ENCODE data around the gene WFDC8.

WFDC8 gene

DNA sequence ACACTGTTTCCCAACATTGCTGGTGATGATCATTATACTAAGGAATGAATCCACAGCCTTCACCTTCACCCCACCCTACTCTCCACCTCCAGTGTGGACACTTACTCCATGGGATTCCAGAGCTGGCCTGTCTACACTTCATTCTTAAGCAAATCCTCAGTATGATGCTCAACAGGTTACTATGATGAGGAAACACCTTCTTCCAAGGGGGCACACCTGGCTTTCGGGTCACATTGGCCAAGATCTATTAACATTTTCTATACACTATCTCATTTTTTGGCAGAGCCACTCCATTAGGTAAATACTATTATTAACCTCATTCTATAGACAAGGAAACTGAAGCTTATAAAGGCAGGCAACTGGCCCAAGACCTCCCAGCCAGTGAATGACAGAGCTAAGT is 23.9 kb downstream of the WFDC8 start:
- ChIA-PET CTCF (no interaction called here), POLR2A (no interaction called here)
- Histone ChIP-seq H3K27ac (ENCODE audit: insufficient read depth in 1 of 2, low read depth in 1 of 2, low read length in 2 of 2, poor library complexity in 1 of 2, severe bottlenecking in 2 of 2) (no peak overlapping the region), H3K27me3 (replicated peaks in 2 of 5; ENCODE audit: control insufficient read depth in 4 of 5, insufficient read depth in 5 of 5, low read length in 4 of 5) (peaks cover 0 to 6% (median 3%) of the 10 kb centered on the region in 5 experiments), H3K9me3 (ENCODE audit: control extremely low read depth in 1 of 5, control insufficient read depth in 4 of 5, insufficient read depth in 2 of 5, low read depth in 1 of 5, low read length in 4 of 5) (peaks cover 0 to 3% (median 0%) of the 10 kb centered on the region in 5 experiments), H3K36me3 (ENCODE audit: control insufficient read depth in 4 of 4, insufficient read depth in 4 of 4, low read length in 3 of 4) (no peaks in the 10 kb centered on the region), H3K4me1 (ENCODE audit: control extremely low read depth in 1 of 4, control insufficient read depth in 4 of 4, insufficient read depth in 4 of 4, low read length in 3 of 4) (no peaks in the 10 kb centered on the region), H3K4me3 (ENCODE audit: control insufficient read depth in 1 of 7, extremely low read depth in 1 of 7, insufficient read depth in 4 of 7, low read depth in 2 of 7, low read length in 6 of 7) (no peak overlapping the region)
- WGBS (ENCODE audit: insufficient coverage), result no CpG with 5 or more reads among the region's 1 CpG
- DNase-seq, result no peak

DNA sequence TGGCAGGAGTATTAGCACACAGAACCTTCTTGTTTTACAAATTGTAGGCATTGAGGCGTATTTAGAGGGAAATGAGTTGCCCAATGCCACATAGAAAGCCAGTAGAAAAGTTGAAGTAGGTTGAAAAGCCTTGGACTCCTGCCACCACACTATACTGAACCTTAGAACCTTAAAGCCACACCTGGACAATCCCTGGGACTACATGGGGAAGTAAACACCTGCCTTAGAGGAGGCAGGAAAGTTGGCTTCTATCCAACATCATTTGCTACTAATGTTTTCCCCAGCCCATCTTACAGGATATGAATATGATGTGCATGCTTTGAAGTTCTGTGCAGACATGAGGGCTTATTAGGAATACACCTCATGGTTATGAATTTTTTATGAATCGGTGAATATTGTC is 26.6 kb downstream of the WFDC8 start:
- POLR2A ChIA-PET, result no interaction called here
- CTCF ChIA-PET, result no interaction called here
- WGBS (ENCODE audit: insufficient coverage), result 100% methylated on average over 2 of the region's 2 CpGs
- Histone ChIP-seq H3K4me1 (ENCODE audit: control extremely low read depth in 1 of 4, control insufficient read depth in 4 of 4, insufficient read depth in 4 of 4, low read length in 3 of 4) (no peaks in the 10 kb centered on the region), H3K9me3 (ENCODE audit: control extremely low read depth in 1 of 5, control insufficient read depth in 4 of 5, insufficient read depth in 2 of 5, low read depth in 1 of 5, low read length in 4 of 5) (peaks cover 0 to 3% (median 0%) of the 10 kb centered on the region in 5 experiments), H3K27me3 (replicated peaks in 2 of 5; ENCODE audit: control insufficient read depth in 4 of 5, insufficient read depth in 5 of 5, low read length in 4 of 5) (peaks cover 0 to 8% (median 3%) of the 10 kb centered on the region in 5 experiments), H3K27ac (ENCODE audit: insufficient read depth in 1 of 2, low read depth in 1 of 2, low read length in 2 of 2, poor library complexity in 1 of 2, severe bottlenecking in 2 of 2) (no peak overlapping the region), H3K36me3 (ENCODE audit: control insufficient read depth in 4 of 4, insufficient read depth in 4 of 4, low read length in 3 of 4) (no peaks in the 10 kb centered on the region), H3K4me3 (ENCODE audit: control insufficient read depth in 1 of 7, extremely low read depth in 1 of 7, insufficient read depth in 4 of 7, low read depth in 2 of 7, low read length in 6 of 7) (no peak overlapping the region)
- DNase-seq, result no peak

- Histone ChIP-seq H3K36me3 (ENCODE audit: control insufficient read depth in 4 of 4, insufficient read depth in 4 of 4, low read length in 3 of 4) (no peaks in the 10 kb centered on the region), H3K27ac (ENCODE audit: insufficient read depth in 1 of 2, low read depth in 1 of 2, low read length in 2 of 2, poor library complexity in 1 of 2, severe bottlenecking in 2 of 2) (no peak overlapping the region), H3K4me1 (ENCODE audit: control extremely low read depth in 1 of 4, control insufficient read depth in 4 of 4, insufficient read depth in 4 of 4, low read length in 3 of 4) (no peaks in the 10 kb centered on the region), H3K4me3 (ENCODE audit: control insufficient read depth in 1 of 7, extremely low read depth in 1 of 7, insufficient read depth in 4 of 7, low read depth in 2 of 7, low read length in 6 of 7) (no peak overlapping the region), H3K27me3 (replicated peaks in 2 of 5; ENCODE audit: control insufficient read depth in 4 of 5, insufficient read depth in 5 of 5, low read length in 4 of 5) (peaks cover 0 to 14% (median 4%) of the 10 kb centered on the region in 5 experiments), H3K9me3 (ENCODE audit: control extremely low read depth in 1 of 5, control insufficient read depth in 4 of 5, insufficient read depth in 2 of 5, low read depth in 1 of 5, low read length in 4 of 5) (peaks cover 0 to 3% (median 0%) of the 10 kb centered on the region in 5 experiments)
- no peak for DNase-seq
- CTCF ChIA-PET, result no interaction called here
- POLR2A ChIA-PET, result no interaction called here
These were observed 28.3 kb downstream of the WFDC8 start for GRCh38 chr20:45550765-45551164.

DNA sequence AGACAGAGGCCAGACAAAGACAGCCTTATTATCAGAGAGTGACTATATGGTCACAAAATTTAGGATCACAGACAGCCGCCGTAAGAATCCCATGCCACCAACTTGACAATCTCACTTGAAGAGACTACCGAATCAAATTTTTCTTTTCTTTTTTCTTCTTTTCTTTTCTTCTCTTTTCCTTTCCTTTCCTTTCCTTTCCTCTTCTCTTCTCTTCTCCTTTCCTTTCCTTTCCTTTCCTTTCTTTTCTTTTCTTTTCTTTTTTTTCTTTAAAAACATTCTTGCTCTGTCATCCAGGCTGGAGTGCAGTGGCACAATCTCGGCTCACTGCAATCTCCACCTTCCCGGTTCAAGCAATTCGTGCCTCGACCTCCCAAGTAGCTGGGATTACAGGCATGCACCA is 30.7 kb downstream of the WFDC8 start:
- H3K4me3 ChIP-seq (ENCODE audit: control insufficient read depth in 1 of 7, extremely low read depth in 1 of 7, insufficient read depth in 4 of 7, low read depth in 2 of 7, low read length in 6 of 7), result no peak overlapping the region
- no peak for DNase-seq
- H3K36me3 ChIP-seq (ENCODE audit: control insufficient read depth in 4 of 4, insufficient read depth in 4 of 4, low read length in 3 of 4), result no peaks in the 10 kb centered on the region
- no peaks in the 10 kb centered on the region for H3K4me1 ChIP-seq (ENCODE audit: control extremely low read depth in 1 of 4, control insufficient read depth in 4 of 4, insufficient read depth in 4 of 4, low read length in 3 of 4)
- peaks cover 0 to 14% (median 3%) of the 10 kb centered on the region in 5 experiments for H3K27me3 ChIP-seq (replicated peaks in 2 of 5; ENCODE audit: control insufficient read depth in 4 of 5, insufficient read depth in 5 of 5, low read length in 4 of 5)
- no peak overlapping the region for H3K27ac ChIP-seq (ENCODE audit: insufficient read depth in 1 of 2, low read depth in 1 of 2, low read length in 2 of 2, poor library complexity in 1 of 2, severe bottlenecking in 2 of 2)
- WGBS (ENCODE audit: insufficient coverage), result 91% methylated on average over 7 of the region's 7 CpGs
- H3K9me3 ChIP-seq (ENCODE audit: control extremely low read depth in 1 of 5, control insufficient read depth in 4 of 5, insufficient read depth in 2 of 5, low read depth in 1 of 5, low read length in 4 of 5), result peaks cover 0 to 3% (median 0%) of the 10 kb centered on the region in 5 experiments
- ChIA-PET POLR2A (interaction anchor here (0.6 kb wide), 1 partner anchor 222 kb away, joined by 3 read pairs; no protein-coding TSS in a partner anchor), CTCF (interaction anchor here (1.1 kb wide), 1 partner anchor 222 kb away, joined by 4 read pairs; no protein-coding TSS in a partner anchor)

DNA sequence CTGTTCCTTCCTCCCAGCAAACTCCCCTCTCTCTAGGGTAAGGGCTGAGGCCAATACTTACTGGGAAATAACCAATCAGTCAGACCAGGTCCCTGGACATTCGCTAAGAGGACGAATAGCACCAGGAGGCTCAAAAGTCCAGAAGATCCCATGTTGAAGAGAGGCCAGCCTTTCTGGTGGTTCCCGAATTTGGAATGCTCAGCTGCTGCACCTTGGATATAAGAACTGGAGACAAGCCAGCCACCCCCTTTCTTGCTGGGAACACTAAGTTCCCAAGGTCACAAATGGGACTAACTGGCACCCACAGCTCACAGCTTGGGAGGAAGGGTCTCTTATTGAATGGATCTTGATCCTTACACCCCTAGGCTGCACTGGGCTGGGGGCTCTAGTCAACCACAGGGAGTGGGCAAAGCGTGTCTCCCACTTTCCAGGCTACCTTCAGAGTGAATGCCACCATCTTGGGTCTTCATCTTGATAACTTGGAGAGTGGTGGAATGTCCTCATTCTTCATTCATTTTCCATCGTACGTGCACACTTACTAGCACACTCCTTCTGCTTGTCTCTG is 31.8 kb downstream of the WFDC8 start, which contains the start of gene EPPIN:
Gene EPPIN (minus strand): TSS at position 196 of the 565 bp plus-strand sequence. CDS start 44 bp downstream, at position 152.
- Histone ChIP-seq H3K4me3 (ENCODE audit: control insufficient read depth in 1 of 7, extremely low read depth in 1 of 7, insufficient read depth in 4 of 7, low read depth in 2 of 7, low read length in 6 of 7) (no peak within 1 kb of the TSS), H3K27ac (ENCODE audit: insufficient read depth in 1 of 2, low read depth in 1 of 2, low read length in 2 of 2, poor library complexity in 1 of 2, severe bottlenecking in 2 of 2) (no peak within 1 kb of the TSS), H3K4me1 (ENCODE audit: control extremely low read depth in 1 of 4, control insufficient read depth in 4 of 4, insufficient read depth in 4 of 4, low read length in 3 of 4) (no peaks in the 10 kb centered on the region), H3K36me3 (ENCODE audit: control insufficient read depth in 4 of 4, insufficient read depth in 4 of 4, low read length in 3 of 4) (no peaks in the 10 kb centered on the region), H3K9me3 (ENCODE audit: control extremely low read depth in 1 of 5, control insufficient read depth in 4 of 5, insufficient read depth in 2 of 5, low read depth in 1 of 5, low read length in 4 of 5) (peaks cover 0 to 3% (median 0%) of the 10 kb centered on the region in 5 experiments), H3K27me3 (replicated peaks in 2 of 5; ENCODE audit: control insufficient read depth in 4 of 5, insufficient read depth in 5 of 5, low read length in 4 of 5) (peaks cover 0 to 16% (median 3%) of the 10 kb centered on the region in 5 experiments)
- CTCF ChIA-PET, result interaction anchor here (1.1 kb wide), 1 partner anchor 223 kb away, joined by 4 read pairs; no protein-coding TSS in a partner anchor
- WGBS (ENCODE audit: insufficient coverage), result 90% methylated on average over 6 of the region's 6 CpGs
- POLR2A ChIA-PET, result no interaction called here
- DNase-seq, result no peak

DNA sequence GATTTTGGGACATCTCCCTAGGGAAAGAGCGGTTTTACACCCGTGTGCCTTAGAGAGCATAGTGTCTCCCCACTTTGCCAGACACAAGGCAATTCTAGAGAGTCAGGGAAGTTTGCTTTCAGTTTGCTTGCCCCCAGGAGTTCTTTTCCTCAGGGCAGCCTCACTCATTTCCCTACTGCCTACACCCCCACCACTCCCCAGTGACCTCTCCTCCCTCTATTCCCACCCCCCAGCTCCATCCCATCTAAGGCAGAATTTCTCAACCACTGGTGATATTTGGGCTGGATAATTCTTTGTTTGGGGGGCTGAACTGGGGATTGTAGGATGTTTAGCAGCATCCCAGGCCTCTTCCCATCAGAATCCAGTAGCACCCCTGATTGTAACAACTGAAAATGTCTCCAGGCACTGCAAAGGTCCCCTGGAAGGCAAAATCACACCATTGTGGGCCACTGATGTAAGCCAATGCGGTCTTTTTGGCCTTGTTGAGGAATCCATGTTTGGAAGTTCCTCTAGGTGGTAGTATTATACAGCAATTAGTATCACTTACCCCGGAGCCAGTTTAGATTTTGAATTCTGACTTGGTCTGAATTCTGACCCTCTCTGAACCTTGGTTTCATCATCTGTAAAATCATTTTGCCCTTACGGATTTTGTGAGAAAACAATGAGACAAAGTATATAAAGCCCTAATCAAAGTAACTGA is 33.2 kb downstream of the WFDC8 start:
- CTCF ChIA-PET, result interaction anchor here (0.7 to 1.6 kb wide), 2 partner anchors 218 to 224 kb away, joined by 3 to 5 read pairs; no protein-coding TSS in a partner anchor

DNA sequence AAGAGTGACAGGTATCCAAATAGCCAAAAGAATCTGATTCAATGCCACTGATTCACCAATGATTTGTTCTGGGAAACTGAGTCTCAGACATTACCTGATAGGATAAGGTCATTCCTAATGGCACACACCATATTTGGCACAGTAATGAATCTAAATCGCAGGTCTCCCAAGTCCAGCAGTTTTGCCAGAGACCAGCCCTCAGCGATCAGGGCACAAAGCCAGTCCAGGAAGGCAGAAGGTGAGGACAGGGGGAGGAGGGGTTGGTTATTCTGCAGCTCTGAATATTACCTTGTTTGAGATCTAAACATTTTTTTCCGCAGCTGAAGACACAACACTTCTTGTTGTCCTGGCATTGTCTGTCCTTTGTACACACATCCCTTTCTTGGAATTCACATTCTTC is 33.7 kb downstream of the WFDC8 start:
- CTCF ChIA-PET, result interaction anchor here (1.4 to 1.6 kb wide), 2 partner anchors 225 to 227 kb away, joined by 3 to 5 read pairs; no protein-coding TSS in a partner anchor
- Histone ChIP-seq H3K36me3 (ENCODE audit: control insufficient read depth in 4 of 4, insufficient read depth in 4 of 4, low read length in 3 of 4) (no peaks in the 10 kb centered on the region), H3K27me3 (replicated peaks in 2 of 5; ENCODE audit: control insufficient read depth in 4 of 5, insufficient read depth in 5 of 5, low read length in 4 of 5) (peaks cover 0 to 21% (median 5%) of the 10 kb centered on the region in 5 experiments), H3K4me1 (ENCODE audit: control extremely low read depth in 1 of 4, control insufficient read depth in 4 of 4, insufficient read depth in 4 of 4, low read length in 3 of 4) (no peaks in the 10 kb centered on the region), H3K9me3 (ENCODE audit: control extremely low read depth in 1 of 5, control insufficient read depth in 4 of 5, insufficient read depth in 2 of 5, low read depth in 1 of 5, low read length in 4 of 5) (no peaks in the 10 kb centered on the region), H3K4me3 (ENCODE audit: control insufficient read depth in 1 of 7, extremely low read depth in 1 of 7, insufficient read depth in 4 of 7, low read depth in 2 of 7, low read length in 6 of 7) (no peak overlapping the region), H3K27ac (ENCODE audit: insufficient read depth in 1 of 2, low read depth in 1 of 2, low read length in 2 of 2, poor library complexity in 1 of 2, severe bottlenecking in 2 of 2) (no peak overlapping the region)
- POLR2A ChIA-PET, result no interaction called here
- DNase-seq, result no peak
- 80% methylated on average over 2 of the region's 3 CpGs for WGBS (ENCODE audit: insufficient coverage)

More for the DNA sequence above, 33.2 kb downstream of the WFDC8 start:
- POLR2A ChIA-PET, result no interaction called here
- no peaks in the 10 kb centered on the region for H3K36me3 ChIP-seq (ENCODE audit: control insufficient read depth in 4 of 4, insufficient read depth in 4 of 4, low read length in 3 of 4)
- H3K4me3 ChIP-seq (ENCODE audit: control insufficient read depth in 1 of 7, extremely low read depth in 1 of 7, insufficient read depth in 4 of 7, low read depth in 2 of 7, low read length in 6 of 7), result no peak overlapping the region
- no peaks in the 10 kb centered on the region for H3K4me1 ChIP-seq (ENCODE audit: control extremely low read depth in 1 of 4, control insufficient read depth in 4 of 4, insufficient read depth in 4 of 4, low read length in 3 of 4)
- H3K27me3 ChIP-seq (replicated peaks in 2 of 5; ENCODE audit: control insufficient read depth in 4 of 5, insufficient read depth in 5 of 5, low read length in 4 of 5), result peaks cover 0 to 21% (median 5%) of the 10 kb centered on the region in 5 experiments
- WGBS (ENCODE audit: insufficient coverage), result 60% methylated on average over 3 of the region's 5 CpGs
- peak; percentile 10 to 33 (median 31) for DNase-seq
- no peak overlapping the region for H3K27ac ChIP-seq (ENCODE audit: insufficient read depth in 1 of 2, low read depth in 1 of 2, low read length in 2 of 2, poor library complexity in 1 of 2, severe bottlenecking in 2 of 2)
- no peaks in the 10 kb centered on the region for H3K9me3 ChIP-seq (ENCODE audit: control extremely low read depth in 1 of 5, control insufficient read depth in 4 of 5, insufficient read depth in 2 of 5, low read depth in 1 of 5, low read length in 4 of 5)
